Ishikawa (cell line): ENCODE measurements around the gene GPN2.

Experiments used
- CEBPB ChIP-seq: IDR thresholded peaks from 2 replicates; pipeline ENCODE4 v1.6.1; 2012
- CREB1 ChIP-seq: IDR thresholded peaks from 2 replicates; pipeline ENCODE4 v1.6.1; 2012; ENCODE audit warnings: low read depth
- EGR1 ChIP-seq: IDR thresholded peaks from 2 replicates; pipeline ENCODE4 v1.6.1; 2012
- EP300 ChIP-seq: IDR thresholded peaks from 2 replicates; pipeline ENCODE4 v1.6.1; 2012; ENCODE audit warnings: borderline replicate concordance
- FOXM1 ChIP-seq: IDR thresholded peaks from 2 replicates; pipeline ENCODE4 v1.6.1; 2012; ENCODE audit warnings: low read depth, borderline replicate concordance
- MAX ChIP-seq: IDR thresholded peaks from 2 replicates; pipeline ENCODE4 v1.6.1; 2012
- NFIC ChIP-seq: IDR thresholded peaks from 2 replicates; pipeline ENCODE4 v1.6.1; 2012
- RAD21 ChIP-seq: IDR thresholded peaks from 2 replicates; pipeline ENCODE4 v1.6.1; 2012; ENCODE audit warnings: low read depth
- TAF1 ChIP-seq: IDR thresholded peaks from 2 replicates; pipeline ENCODE4 v1.6.1; 2012; ENCODE audit warnings: low read depth, mild to moderate bottlenecking
- TCF12 ChIP-seq: IDR thresholded peaks from 2 replicates; pipeline ENCODE4 v1.6.1; 2012; ENCODE audit warnings: low read depth
- TEAD4 ChIP-seq: IDR thresholded peaks from 2 replicates; pipeline ENCODE4 v1.6.1; 2012
- YY1 ChIP-seq: IDR thresholded peaks from 2 replicates; pipeline ENCODE4 v1.6.1; 2012; ENCODE audit warnings: low read depth
- ZBTB7A ChIP-seq: IDR thresholded peaks from 2 replicates; pipeline ENCODE4 v1.6.1; 2012; ENCODE audit warnings: low read depth
- TF ChIP-seq, protein P1 (sequence below): IDR thresholded peaks from 2 replicates; pipeline ENCODE4 v1.6.1; 2012; ENCODE audit warnings: low read depth, mild to moderate bottlenecking
- TF ChIP-seq, protein P2 (sequence below): IDR thresholded peaks from 2 replicates; pipeline ENCODE4 v1.6.1; 2012

The GPN2 gene

DNA sequence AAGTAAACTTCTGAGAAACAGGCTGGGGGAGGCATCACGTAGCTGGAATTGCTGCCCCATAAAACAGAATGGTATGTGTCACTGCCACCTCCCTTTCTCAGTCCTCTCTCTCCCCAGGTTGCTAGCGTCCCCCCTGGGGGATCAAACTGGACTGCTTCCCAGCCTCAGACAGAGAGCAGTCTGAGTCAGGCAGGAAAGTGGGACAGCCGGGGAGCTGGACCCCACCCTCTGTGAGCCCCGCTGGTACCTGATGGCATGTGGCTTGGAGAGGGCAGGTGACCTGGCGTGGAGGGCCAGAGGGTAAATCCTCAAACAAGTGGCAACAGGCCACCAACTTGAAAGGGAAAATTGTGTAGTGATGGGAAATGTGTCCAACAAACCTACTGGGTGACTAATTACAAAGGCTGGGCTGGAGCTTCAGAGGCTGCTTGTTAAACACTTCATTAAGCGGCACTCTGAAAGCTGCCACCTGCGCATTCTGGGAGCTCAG is 28.1 kb downstream of the GPN2 start:
- TF ChIP-seq, protein P1, sequence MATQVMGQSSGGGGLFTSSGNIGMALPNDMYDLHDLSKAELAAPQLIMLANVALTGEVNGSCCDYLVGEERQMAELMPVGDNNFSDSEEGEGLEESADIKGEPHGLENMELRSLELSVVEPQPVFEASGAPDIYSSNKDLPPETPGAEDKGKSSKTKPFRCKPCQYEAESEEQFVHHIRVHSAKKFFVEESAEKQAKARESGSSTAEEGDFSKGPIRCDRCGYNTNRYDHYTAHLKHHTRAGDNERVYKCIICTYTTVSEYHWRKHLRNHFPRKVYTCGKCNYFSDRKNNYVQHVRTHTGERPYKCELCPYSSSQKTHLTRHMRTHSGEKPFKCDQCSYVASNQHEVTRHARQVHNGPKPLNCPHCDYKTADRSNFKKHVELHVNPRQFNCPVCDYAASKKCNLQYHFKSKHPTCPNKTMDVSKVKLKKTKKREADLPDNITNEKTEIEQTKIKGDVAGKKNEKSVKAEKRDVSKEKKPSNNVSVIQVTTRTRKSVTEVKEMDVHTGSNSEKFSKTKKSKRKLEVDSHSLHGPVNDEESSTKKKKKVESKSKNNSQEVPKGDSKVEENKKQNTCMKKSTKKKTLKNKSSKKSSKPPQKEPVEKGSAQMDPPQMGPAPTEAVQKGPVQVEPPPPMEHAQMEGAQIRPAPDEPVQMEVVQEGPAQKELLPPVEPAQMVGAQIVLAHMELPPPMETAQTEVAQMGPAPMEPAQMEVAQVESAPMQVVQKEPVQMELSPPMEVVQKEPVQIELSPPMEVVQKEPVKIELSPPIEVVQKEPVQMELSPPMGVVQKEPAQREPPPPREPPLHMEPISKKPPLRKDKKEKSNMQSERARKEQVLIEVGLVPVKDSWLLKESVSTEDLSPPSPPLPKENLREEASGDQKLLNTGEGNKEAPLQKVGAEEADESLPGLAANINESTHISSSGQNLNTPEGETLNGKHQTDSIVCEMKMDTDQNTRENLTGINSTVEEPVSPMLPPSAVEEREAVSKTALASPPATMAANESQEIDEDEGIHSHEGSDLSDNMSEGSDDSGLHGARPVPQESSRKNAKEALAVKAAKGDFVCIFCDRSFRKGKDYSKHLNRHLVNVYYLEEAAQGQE = no peak
- no peak for TF ChIP-seq EGR1
- TF ChIP-seq TAF1 = peak; percentile 38; the same call in 1 of the 2 replicates
- peak; percentile 81 for TF ChIP-seq TCF12
- TF ChIP-seq MAX = peak; percentile 35
- no peak; the same call in 1 of the 2 replicates for TF ChIP-seq ZBTB7A
- TF ChIP-seq CREB1 = no peak
- TF ChIP-seq, protein P2, sequence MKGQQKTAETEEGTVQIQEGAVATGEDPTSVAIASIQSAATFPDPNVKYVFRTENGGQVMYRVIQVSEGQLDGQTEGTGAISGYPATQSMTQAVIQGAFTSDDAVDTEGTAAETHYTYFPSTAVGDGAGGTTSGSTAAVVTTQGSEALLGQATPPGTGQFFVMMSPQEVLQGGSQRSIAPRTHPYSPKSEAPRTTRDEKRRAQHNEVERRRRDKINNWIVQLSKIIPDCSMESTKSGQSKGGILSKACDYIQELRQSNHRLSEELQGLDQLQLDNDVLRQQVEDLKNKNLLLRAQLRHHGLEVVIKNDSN = peak; percentile 42; the same call in 1 of the 2 replicates
- peak; percentile 63; the same call in 1 of the 2 replicates for TF ChIP-seq FOXM1
- 0 out of 2 replicates have a peak, but pooled peaks have one; percentile 20 for TF ChIP-seq YY1
- TF ChIP-seq CEBPB = no peak
- peak; percentile 63 for TF ChIP-seq EP300
- TF ChIP-seq RAD21 = no peak; the same call in 1 of the 2 replicates
- TF ChIP-seq NFIC = peak; percentile 58
- TF ChIP-seq TEAD4 = peak; percentile 56; the same call in 1 of the 2 replicates

GRCh38 chr1:26861286-26861701 is 28.8 kb downstream of the GPN2 start:
- TF ChIP-seq RAD21 = peak; percentile 22; the same call in 1 of the 2 replicates
- no peak for TF ChIP-seq CEBPB

DNA sequence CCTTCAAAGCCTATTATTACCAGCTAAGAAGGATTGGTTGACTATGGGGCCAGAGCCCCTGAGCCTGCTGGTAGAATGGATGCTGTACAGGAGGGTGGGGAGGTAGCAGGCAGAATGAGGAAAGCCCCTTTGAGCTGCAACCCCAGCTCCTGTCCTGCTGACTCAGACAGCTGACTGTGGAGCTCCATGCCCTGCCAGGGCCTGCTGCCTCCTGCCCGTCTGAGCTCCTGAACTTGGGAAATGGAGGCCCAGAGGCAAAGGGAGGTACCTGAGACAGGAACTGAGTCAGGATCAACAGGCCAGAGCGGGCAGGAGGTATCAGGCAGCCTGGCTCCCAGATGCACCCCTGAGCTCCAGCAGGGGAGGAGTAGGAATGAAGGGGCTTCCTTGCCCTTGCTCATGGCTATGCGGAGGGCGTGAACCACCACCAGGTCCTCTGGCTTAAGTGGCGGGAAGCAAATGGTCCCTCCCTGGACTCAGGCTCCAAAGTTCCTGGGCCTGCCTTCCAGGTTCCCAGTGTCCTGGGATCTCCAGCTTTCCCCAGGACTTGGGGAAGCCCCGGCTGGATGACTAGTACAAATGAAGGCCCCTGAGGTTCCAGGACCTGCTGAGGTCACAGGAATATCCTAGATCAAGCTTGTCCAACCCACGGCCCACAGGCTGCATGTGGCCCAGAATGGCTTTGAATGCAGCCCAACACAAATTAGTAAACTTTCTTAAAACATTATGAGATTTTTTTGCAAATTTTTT is 31.0 kb downstream of the GPN2 start:
- TF ChIP-seq, protein P1 = no peak
- no peak for TF ChIP-seq FOXM1
- no peak for TF ChIP-seq TEAD4
- no peak for TF ChIP-seq TCF12
- TF ChIP-seq CEBPB = no peak
- no peak for TF ChIP-seq YY1
- no peak for TF ChIP-seq ZBTB7A
- TF ChIP-seq NFIC = no peak
- no peak for TF ChIP-seq EGR1
- TF ChIP-seq TAF1 = no peak
- TF ChIP-seq MAX = no peak
- no peak for TF ChIP-seq RAD21
- TF ChIP-seq, protein P2 = no peak
- TF ChIP-seq CREB1 = no peak
- no peak for TF ChIP-seq EP300

- TF ChIP-seq TEAD4 = no peak
- TF ChIP-seq FOXM1 = no peak
- TF ChIP-seq, protein P2 = no peak
- no peak for TF ChIP-seq ZBTB7A
- no peak for TF ChIP-seq TAF1
- no peak for TF ChIP-seq YY1
- no peak for TF ChIP-seq TCF12
- TF ChIP-seq CEBPB = no peak
- no peak for TF ChIP-seq RAD21
- TF ChIP-seq NFIC = no peak
These were observed 31.9 kb downstream of the GPN2 start for GRCh38 chr1:26858160-26858559.

- TF ChIP-seq EP300 (no peak), NFIC (no peak), CEBPB (no peak), MAX (no peak), TCF12 (no peak), ZBTB7A (no peak), TAF1 (no peak), CREB1 (no peak), YY1 (no peak), FOXM1 (no peak), RAD21 (no peak), TEAD4 (no peak)
- TF ChIP-seq, protein P2 = no peak
- TF ChIP-seq, protein P1 = no peak
These were observed 32.5 kb downstream of the GPN2 start for GRCh38 chr1:26857473-26858060.
